GM12865 (cell line): ENCODE measurements around the gene CLSTN3.
A peak's percentile ranks its signal among the peaks of the same experiment; 100 is the strongest.

Experiments used
- DNase-seq: peaks from one replicate; pipeline ENCODE4 v3.0.0; 2010; ENCODE audit warnings: low read depth
- H3K4me3 ChIP-seq: 2 replicates; pipeline ENCODE4 v1.5.1; 2011; ENCODE audit warnings: mild to moderate bottlenecking, low read depth, low read length, control low read depth
- TF ChIP-seq, protein P1 (sequence below): IDR thresholded peaks from 2 replicates; pipeline ENCODE4 v1.5.1; 2011; ENCODE audit warnings: low read length, control low read depth, low read depth, inconsistent platforms; ENCODE audit not compliant: insufficient read depth; ENCODE audit errors: missing control alignments

Gene CLSTN3

DNA sequence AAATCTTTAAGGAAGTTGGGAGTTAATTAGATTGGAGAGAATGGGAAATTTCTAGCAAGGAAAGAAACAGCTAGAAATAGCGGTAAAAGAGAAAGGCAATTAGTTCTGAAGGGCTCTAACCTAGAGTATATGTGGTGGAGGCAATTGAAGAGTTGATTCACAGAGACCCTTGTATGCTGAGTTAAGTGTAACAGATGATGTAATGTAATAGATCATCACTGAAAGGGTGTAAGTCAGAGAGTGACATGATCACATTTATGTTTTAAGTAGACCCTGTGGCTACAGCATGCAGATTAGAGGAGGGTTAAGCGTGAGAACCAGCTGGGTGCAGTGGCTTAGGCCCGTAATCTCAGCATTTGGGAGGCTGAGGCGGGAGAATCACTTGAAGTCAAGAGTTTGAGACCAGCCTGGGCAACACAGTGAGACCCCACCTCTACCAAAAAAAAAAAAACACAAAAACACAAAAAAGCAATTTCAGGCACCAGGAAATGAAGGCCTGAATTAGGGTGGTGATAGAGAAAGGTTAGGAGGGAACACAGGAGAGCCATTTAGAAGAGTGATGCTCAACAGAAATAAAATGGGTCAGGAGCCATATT lies 4.4 kb upstream of the CLSTN3 start:
- no peak overlapping the region for H3K4me3 ChIP-seq
- TF ChIP-seq, protein P1, sequence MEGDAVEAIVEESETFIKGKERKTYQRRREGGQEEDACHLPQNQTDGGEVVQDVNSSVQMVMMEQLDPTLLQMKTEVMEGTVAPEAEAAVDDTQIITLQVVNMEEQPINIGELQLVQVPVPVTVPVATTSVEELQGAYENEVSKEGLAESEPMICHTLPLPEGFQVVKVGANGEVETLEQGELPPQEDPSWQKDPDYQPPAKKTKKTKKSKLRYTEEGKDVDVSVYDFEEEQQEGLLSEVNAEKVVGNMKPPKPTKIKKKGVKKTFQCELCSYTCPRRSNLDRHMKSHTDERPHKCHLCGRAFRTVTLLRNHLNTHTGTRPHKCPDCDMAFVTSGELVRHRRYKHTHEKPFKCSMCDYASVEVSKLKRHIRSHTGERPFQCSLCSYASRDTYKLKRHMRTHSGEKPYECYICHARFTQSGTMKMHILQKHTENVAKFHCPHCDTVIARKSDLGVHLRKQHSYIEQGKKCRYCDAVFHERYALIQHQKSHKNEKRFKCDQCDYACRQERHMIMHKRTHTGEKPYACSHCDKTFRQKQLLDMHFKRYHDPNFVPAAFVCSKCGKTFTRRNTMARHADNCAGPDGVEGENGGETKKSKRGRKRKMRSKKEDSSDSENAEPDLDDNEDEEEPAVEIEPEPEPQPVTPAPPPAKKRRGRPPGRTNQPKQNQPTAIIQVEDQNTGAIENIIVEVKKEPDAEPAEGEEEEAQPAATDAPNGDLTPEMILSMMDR = no peak
- DNase-seq = no peak

- H3K4me3 ChIP-seq = no peak overlapping the region
- TF ChIP-seq, protein P1 = no peak
These were observed 2.1 kb upstream of the CLSTN3 start for GRCh38 chr12:7127916-7128626.

GRCh38 chr12:7128681-7129286 lies 1.4 kb upstream of the CLSTN3 start, which contains the start of gene RBP5:
TSS of gene RBP5 (minus strand) at chr12:7128889. CDS start at chr12:7128775, 114 bp downstream.
- TF ChIP-seq, protein P1 = no peak
- peak within 1 kb of the TSS; percentile 76 for H3K4me3 ChIP-seq
- DNase-seq = no peak

More at GRCh38 chr12:7127916-7128626, 2.1 kb upstream of the CLSTN3 start:
- DNase-seq = no peak

GRCh38 chr12:7129287-7129871 lies 792 bp upstream of the CLSTN3 start:
- TF ChIP-seq, protein P1 = no peak
- DNase-seq = no peak
- H3K4me3 ChIP-seq = peak overlapping the region; percentile 76

- H3K4me3 ChIP-seq = peak overlapping the region; percentile 76
- TF ChIP-seq, protein P1 = no peak
- DNase-seq = peak; percentile 65
These were observed 730 bp downstream of the CLSTN3 start for GRCh38 chr12:7130701-7131501.

DNA sequence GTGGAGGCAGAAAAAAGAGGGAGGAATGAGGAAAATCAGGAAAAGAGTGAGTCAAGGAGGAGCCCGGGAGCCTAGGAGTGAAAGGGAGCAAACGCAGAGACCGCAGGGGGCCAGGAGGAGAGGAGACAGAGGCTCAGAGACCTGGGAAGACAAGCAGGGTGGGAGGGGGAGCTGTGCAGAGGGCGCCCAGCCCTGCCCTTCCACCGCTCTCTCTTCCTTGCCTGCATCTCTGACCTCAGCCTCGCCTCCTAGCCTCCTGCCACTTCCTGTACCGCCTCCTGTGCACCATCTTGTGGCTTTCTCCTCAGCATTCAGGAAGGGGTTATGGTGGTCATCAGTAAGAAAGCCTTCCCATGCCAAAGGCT lies 1.3 kb downstream of the CLSTN3 start:
- TF ChIP-seq, protein P1 = no peak
- H3K4me3 ChIP-seq = peak overlapping the region; percentile 76
- DNase-seq = peak; percentile 47
